ENCODE measurements around the gene ANKRD52. TPM values are rescaled to one million over a fixed set of nuclear protein-coding genes. Genes with fewer than 3 reads are reported as not detected.

Gene ANKRD52
- total and polyA plus RNA-seq, 9 of the 15 experiments (the other 6 are each of a cell fraction or from before 2014, with no cell fraction given), result 0.52 to 46.8 (median 7.9) TPM

DNA sequence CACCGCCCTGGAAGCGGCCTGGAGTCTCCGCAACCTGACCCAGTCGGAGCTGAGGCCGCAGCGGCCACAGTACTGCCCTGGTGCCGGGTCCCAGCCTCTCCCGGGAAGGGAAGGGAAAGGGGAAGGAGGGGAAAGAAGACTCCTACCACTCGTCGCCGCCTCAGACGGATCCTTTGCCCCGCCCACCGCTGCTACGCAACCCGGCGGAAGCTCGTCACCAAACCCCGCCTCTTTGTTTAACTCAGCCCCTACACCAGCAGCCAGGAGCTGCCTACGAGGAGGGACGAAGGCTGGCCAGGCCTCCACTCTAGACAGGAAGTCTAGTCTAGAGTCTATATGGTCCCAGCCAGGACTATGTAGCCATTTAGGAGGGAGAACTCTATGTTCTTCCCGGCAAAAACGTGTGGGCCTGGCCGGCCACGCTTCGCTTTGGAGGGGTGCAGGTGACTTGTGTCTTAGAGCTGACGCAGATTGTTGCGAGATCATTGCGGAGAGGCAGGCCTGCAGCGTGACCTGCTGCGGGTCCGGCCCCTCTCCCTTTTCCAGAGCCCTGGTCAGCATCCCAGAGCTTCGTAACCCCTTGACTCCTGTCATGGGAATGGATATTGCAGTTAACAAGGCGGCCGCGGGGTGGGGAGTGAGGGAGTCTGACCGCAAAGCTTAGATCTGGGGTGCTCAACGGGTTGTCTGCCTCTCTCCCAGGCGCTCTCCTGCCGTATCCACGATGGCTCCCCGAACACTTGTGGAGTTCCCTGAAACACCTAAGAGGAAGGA is 36.2 kb downstream of the ANKRD52 start, which contains the start of gene RNF41 (continued):
- TF ChIP-seq ZNF592 (IDR thresholded peaks at IDR 0.05) (peak; percentile 70; the same call in 1 of the 2 replicates), HDAC8 (tag; IDR thresholded peaks at IDR 0.05) (no peak), ZNF668 (CRISPR knock-in tag; IDR thresholded peaks at IDR 0.05) (no peak), TBP (optimal IDR thresholded peaks at IDR 0.05; ENCODE audit: low read depth, low read length) (peak; percentile 69), MCM5 (IDR thresholded peaks at IDR 0.05; ENCODE audit: low read depth) (no peak), MEF2A (IDR thresholded peaks at IDR 0.05; ENCODE audit: control insufficient read depth, low read depth, low read length) (no peak), GTF2A2 (tag; IDR thresholded peaks at IDR 0.05) (no peak), SNRNP70 (optimal IDR thresholded peaks at IDR 0.05; ENCODE audit: low read depth, low read length) (no peak), SIN3B (IDR thresholded peaks at IDR 0.05; ENCODE audit: low read depth) (no peak)
- TF ChIP-seq, protein P1, sequence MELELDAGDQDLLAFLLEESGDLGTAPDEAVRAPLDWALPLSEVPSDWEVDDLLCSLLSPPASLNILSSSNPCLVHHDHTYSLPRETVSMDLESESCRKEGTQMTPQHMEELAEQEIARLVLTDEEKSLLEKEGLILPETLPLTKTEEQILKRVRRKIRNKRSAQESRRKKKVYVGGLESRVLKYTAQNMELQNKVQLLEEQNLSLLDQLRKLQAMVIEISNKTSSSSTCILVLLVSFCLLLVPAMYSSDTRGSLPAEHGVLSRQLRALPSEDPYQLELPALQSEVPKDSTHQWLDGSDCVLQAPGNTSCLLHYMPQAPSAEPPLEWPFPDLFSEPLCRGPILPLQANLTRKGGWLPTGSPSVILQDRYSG (tag; conservative IDR thresholded peaks at IDR 0.05; ENCODE audit: low read depth), result no peak
- TF ChIP-seq, protein P2, sequence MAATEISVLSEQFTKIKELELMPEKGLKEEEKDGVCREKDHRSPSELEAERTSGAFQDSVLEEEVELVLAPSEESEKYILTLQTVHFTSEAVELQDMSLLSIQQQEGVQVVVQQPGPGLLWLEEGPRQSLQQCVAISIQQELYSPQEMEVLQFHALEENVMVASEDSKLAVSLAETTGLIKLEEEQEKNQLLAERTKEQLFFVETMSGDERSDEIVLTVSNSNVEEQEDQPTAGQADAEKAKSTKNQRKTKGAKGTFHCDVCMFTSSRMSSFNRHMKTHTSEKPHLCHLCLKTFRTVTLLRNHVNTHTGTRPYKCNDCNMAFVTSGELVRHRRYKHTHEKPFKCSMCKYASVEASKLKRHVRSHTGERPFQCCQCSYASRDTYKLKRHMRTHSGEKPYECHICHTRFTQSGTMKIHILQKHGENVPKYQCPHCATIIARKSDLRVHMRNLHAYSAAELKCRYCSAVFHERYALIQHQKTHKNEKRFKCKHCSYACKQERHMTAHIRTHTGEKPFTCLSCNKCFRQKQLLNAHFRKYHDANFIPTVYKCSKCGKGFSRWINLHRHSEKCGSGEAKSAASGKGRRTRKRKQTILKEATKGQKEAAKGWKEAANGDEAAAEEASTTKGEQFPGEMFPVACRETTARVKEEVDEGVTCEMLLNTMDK (IDR thresholded peaks at IDR 0.05; ENCODE audit: borderline replicate concordance, insufficient read depth, low read depth, low read length, poor library complexity, severe bottlenecking), result no peak
- TF ChIP-seq, protein P3, sequence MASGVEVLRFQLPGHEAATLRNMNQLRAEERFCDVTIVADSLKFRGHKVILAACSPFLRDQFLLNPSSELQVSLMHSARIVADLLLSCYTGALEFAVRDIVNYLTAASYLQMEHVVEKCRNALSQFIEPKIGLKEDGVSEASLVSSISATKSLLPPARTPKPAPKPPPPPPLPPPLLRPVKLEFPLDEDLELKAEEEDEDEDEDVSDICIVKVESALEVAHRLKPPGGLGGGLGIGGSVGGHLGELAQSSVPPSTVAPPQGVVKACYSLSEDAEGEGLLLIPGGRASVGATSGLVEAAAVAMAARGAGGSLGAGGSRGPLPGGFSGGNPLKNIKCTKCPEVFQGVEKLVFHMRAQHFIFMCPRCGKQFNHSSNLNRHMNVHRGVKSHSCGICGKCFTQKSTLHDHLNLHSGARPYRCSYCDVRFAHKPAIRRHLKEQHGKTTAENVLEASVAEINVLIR (CRISPR knock-in tag; IDR thresholded peaks at IDR 0.05), result no peak
- TF ChIP-seq, protein P4, sequence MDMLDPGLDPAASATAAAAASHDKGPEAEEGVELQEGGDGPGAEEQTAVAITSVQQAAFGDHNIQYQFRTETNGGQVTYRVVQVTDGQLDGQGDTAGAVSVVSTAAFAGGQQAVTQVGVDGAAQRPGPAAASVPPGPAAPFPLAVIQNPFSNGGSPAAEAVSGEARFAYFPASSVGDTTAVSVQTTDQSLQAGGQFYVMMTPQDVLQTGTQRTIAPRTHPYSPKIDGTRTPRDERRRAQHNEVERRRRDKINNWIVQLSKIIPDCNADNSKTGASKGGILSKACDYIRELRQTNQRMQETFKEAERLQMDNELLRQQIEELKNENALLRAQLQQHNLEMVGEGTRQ (CRISPR knock-in tag; IDR thresholded peaks at IDR 0.05), result no peak

Data from K562 (cell line).